Myocyte (in vitro differentiated cells): Measurements from ENCODE around the gene GNRH2. TPM values are rescaled to one million over a fixed set of nuclear protein-coding genes. Genes with fewer than 3 reads are reported as not detected.

Source experiments
- total RNA-seq: library from RNA; depleted of rRNA; stranded (reverse); fragments of >200 nt; gene quantifications from 2 replicates; pipeline ENCODE4 v1.2.3, GENCODE V29; 2014

GNRH2 gene
- total RNA-seq, 1 donor from 2014 or later: not detected

Other genes with a start within 250 kb of the GNRH2 start
- not detected in 2 replicates for gene CPXM1, start 243.0 kb upstream of the GNRH2 start, total RNA-seq
- not detected in 2 replicates for gene C20orf141, start 228.6 kb upstream of the GNRH2 start, total RNA-seq
- not detected in 2 replicates for gene TMEM239, start 227.3 kb upstream of the GNRH2 start, total RNA-seq
- gene PCED1A, start 203.0 kb upstream of the GNRH2 start, total RNA-seq: 16.3 and 31.4 TPM in 2 replicates
- gene VPS16, start 202.9 kb upstream of the GNRH2 start, total RNA-seq: 30.1 and 31.3 TPM in 2 replicates
- gene PTPRA, start 170.1 kb upstream of the GNRH2 start, total RNA-seq: 22.0 and 30.4 TPM in 2 replicates
- gene MRPS26, start 2.4 kb downstream of the GNRH2 start, total RNA-seq: 51.2 and 56.8 TPM in 2 replicates
- not detected in 2 replicates for gene OXT, start 28.0 kb downstream of the GNRH2 start, total RNA-seq
- not detected in 2 replicates for gene AVP, start 41.1 kb downstream of the GNRH2 start, total RNA-seq
- 24.6 and 26.5 TPM in 2 replicates for gene FASTKD5, start 116.2 kb downstream of the GNRH2 start, total RNA-seq
- 5.2 and 6.1 TPM in 2 replicates for gene UBOX5, start 116.2 kb downstream of the GNRH2 start, total RNA-seq
- 5.8 and 8.5 TPM in 2 replicates for gene LZTS3, start 129.9 kb downstream of the GNRH2 start, total RNA-seq
- gene DDRGK1, start 161.1 kb downstream of the GNRH2 start, total RNA-seq: 55.0 and 58.7 TPM in 2 replicates
- 52.9 and 53.0 TPM in 2 replicates for gene ITPA, start 165.9 kb downstream of the GNRH2 start, total RNA-seq
- gene SLC4A11, start 195.6 kb downstream of the GNRH2 start, total RNA-seq: 10.3 and 12.2 TPM in 2 replicates